CD4-positive, alpha-beta T cell treated with Interleukin-4 for 1 hour (primary cell): ENCODE results near the gene KIAA1217.
"Not testable (repeated sequence)": the region's sequence is repeated elsewhere in the genome, so short reads cannot be mapped to it uniquely, and the experiment has no call there.

ENCODE experiments used
- DNase-seq, 2 donors: peaks; one replicate each; pipeline ENCODE4 v3.0.0-alpha.2; 2020 to 2022

KIAA1217 gene

DNA sequence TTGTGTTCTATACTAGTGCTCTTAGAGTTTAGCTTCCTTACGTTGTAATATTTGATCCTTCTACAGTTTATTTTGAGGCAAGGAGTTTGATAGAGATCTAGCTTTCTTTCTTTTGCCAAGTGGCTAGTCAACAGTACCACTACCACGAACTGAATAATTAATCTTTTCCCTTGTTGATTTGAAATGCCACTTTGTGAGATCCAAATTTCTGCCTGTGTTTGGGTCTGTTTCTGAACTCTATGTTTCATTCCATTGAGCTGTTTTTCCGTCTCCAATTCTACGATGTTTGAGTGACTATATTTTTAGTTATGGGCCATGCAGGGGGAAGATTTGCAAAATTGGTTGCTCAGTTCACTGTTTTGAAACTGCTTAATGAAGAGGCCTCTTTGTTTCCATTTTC, 134.7 kb downstream of the KIAA1217 start:
- DNase-seq: no peak

DNA sequence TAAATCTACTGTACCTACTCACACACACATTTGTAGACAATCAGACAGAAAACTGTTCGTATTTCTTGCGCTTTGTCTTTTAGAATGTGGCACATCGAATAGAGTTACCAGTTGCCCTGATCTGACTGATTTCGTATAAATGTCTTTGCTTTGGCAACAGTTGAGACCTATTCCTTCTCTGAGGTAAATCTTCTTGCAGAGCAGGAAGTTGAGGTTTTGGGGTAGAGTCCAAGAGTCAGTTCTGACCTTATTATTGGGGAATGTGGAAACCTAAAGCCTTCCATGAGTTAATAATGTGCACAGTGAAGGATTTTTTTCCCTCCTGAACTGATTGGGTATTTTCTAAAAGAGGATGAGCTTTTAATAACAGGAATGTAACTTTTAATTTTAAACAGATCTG, 135.3 kb downstream of the KIAA1217 start:
- DNase-seq: no peak

DNA sequence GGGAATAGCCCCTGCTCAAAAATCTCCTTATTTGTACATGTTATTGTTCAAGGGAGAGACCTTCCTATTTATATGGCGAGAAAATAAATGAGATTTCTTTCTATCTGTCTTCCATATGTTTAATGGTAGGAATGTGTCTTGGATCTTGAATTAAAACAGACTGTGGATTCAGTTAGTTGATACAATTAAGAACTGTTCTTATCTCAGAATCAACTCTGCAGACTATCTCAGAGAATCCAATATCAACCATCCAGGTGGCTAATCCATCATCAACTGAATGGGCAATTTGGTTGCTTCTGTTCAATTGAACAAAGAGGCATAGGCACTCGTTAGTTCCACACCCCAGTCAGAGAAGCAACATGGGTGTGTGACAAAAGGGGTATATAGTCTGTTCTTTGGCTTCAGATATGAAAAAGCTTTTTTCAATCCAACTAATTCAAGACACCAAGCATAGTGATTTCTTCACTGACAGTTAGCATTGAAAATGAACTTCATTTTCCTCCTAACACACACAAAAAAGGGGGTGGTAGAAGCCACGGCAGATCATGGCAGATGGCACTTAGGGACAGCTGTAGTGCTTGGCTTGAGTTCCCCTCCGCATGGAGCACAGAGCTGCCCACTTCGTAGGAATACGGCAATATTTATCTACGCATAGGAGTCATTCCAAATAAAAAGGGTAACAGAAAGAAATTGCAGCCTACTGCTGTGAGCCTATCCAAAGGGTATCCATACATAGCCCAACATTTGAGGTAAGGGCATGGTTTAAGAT, 135.9 kb downstream of the KIAA1217 start:
- no peak for DNase-seq

DNA sequence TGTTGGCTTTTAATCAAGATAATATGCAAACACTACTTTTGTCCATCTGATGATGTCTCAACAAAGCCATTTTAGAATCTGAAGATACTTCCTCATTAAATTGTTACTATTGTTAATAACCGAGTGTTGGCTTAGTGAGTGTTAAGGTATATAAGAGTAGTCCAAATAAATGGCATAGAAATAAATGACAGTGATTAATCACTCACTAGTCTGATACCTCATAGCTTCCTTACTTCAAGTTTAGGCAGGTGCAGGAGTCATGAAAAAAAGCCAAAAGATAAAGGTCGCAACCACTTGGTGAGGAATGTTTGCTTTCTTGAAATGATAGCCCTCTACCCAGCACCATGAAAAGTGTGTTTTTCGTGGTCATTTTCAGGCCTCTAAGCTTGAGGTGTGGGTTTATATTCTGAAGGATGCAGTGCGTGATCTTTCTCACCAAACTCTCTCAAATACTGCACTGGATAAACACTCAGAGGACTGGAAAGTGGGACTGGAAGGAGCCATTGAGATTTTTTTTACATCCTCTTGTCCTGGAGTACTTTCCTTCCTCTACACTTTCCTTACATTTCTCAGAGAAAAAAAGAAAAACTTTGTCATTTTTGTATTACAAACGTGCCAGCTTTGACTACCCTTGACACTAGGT, 138.1 kb downstream of the KIAA1217 start:
- DNase-seq: no peak

DNA sequence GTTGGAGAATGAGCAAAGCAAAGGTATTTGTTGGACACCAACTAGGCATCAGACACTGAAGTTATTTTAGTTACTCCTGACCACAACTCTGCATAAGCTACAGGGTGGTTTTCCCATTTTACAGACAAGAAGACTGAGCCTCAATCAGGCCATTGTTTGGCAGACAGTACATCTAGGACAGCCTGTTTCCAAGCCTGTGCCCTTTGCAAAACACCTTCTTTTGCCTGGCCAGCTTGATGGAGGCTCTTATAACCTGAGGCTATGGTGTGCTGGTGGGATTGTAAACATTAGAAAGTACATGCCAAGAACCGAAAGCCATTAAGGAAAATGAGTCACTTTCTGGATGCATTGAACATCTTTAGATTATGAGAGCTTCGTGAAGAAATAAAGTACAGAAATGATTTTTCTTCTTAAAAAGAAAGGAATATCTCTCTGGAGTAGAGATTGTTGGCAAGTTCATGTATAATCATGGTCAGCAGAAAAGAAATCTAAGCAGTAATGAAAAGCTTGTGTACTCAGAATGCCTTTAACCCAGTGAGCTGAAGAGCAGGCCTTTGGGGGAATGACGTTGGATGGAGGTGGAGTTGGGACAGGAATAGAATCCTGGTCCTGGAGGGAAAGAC, 140.6 kb downstream of the KIAA1217 start:
- no peak for DNase-seq

DNA sequence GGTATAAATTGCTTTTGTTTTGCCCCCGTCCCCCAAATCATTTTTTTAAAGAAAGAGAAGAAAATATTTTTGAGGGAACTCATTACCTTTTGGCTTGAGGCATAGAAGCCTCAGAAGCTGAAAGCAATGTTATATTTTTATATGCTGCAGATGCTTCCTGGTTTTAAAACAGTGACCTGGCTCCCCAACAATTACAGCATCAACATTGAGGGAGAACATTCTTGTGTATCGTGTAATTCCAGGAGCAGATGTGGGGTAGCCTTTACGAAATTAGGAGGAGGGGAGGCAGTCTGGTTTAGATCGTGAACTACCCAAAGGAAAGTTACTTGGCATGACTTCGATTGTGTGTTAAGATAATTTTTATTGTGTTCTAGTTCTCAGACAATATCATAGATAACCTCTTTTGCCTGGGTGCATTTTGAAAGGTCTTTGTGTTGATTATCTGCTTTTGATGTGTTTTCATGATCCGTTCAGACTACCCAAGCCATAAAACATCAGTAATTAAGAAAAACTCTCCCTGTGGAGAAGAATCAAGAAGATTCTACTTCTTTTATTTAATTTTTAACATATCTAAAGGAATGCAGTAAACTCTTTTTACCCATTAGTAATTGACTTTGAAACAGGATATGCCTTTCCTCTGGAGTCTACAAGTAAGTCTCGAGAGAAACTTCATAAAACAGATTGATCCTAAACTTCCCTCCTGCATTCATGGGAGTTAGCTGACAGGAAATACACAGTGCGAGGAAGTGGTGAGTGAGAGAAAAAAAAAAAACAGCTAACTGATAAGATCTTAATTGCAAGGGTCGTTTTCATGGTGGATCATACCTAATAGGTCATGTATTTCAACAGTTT, 141.4 kb downstream of the KIAA1217 start:
- DNase-seq: no peak

DNA sequence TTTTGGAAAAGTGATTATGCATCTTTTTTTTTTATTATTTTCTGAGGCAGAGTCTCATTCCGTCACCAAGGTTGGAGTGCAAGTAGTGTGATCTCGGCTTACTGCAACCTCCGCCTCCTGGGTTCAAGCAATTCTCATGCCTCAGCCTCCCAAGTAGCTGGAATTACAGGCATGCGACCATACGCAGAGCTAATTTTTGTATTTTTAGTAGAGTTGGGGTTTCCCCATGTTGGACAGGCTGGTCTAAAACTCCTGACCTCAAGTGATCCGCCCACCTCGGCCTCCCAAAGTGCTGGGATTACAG, 141.9 kb downstream of the KIAA1217 start:
- not testable (repeated sequence) for DNase-seq

DNA sequence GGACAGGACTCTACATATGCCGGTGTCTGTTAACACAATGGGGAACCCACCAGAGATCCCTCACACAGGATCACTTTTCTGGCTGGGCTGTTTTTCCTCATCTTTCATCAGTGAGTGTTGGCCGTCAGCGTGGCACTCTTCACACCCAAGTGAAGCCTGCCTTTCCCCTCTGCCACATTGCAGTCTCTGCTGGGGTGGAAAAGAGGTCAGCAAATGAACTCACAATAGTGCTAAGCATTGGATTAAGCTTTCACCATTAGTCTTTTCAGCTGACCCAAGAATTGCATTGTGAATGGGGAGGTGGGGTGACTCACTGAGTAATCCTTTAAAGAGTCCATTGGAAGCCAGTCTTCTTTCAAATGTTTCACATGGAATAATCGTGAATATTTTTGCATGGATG, 143.0 kb downstream of the KIAA1217 start:
- DNase-seq: no peak

DNA sequence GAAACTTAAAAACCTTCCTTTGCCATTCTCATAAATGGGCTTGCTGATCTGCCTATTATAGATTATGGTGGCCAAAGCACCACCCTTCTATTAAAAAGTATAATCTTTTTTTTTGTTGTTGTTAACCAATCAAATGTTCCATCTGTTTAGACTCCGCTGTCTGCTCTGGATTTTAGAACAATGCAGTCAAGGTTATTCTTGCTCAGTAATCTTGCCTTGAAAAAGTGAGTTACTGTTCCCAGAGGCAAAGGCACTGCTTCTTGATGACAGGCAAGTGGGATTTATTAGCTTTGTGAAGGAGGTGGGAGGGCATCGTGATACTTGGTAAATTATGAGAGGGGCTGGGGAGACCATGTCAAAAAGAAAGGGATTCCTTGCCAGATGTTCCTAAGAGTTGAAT, 143.5 kb downstream of the KIAA1217 start:
- DNase-seq: no peak

DNA sequence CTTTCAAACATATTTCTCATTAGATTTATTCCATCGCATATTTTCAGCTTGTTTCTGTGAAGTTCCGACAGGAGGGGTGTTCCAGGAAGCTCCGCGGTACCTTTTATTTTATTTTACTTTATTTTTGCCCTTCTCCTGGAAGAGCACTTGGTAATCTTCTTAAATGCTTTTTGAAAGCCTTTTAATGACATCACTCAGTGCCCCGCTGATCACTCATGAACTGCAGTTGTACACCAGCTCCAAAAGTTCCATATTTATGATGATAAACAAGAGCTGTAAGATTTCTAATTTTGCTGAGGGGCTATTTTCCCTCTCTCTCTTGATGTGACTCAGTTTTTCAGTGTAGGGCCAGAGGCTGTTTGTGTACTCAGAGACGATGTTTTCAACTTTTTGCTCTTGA, 144.4 kb downstream of the KIAA1217 start:
- no peak for DNase-seq

DNA sequence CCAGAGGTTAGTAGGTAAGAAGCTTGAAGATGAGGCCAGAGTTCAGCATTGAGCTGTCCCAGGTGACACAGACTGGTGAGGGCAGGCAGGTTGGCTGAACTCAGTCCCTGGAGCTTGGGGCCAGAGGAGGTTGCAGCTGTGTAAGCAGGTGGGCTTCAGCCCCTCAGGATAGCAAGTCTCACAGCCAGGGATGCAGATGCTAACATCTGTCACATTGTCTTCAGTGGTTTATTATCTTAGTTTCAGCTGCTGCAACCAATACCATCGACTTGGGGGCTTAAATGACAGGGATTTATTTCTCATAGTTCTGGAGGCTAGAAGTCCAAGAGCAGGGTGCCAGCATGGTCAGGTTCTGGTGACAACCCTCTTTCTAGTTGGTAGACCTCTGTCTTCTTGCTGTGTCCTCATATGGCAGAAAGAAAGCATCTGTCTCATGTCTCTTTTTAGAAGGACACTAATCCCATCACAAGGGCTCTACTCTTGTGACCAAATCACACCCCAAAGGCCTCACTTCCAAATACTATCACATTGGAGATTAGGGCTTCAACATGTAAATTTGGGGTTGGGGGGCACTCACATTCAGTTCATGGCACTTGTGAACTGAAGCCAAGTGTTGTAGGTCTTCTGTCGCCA, 146.2 kb downstream of the KIAA1217 start:
- no peak for DNase-seq

DNA sequence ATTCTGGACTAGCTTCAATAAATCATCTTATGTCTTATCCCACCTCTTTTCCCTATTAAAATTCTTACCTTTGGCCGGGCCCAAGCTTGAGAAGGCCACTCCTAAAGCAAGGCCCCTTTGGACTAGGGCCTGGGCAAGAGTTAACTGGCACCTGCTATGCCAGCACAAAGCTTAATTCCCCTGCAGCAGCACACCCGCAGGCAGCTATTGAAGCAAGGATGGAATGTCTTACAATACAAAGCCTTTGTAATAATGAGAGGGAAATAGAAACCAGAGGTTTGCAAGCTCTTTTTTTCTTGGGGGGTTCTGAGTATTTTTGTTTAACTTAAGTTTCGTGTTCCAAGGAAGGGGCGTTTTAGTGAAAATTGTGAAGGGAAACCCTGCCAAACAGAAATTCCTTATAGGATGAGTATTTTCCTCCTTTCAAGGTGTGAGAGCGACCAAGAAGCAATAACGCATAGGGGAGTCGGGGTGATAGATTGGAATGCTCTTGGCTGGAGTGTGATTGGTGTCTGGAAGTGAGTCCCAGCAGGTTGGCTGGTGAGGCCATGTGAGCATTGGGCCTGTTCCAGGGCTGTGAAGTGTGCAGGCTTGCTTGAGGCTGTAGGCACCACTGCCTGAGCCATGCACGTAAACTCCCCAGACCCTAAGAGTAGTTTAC, 148.5 kb downstream of the KIAA1217 start:
- DNase-seq: no peak

DNA sequence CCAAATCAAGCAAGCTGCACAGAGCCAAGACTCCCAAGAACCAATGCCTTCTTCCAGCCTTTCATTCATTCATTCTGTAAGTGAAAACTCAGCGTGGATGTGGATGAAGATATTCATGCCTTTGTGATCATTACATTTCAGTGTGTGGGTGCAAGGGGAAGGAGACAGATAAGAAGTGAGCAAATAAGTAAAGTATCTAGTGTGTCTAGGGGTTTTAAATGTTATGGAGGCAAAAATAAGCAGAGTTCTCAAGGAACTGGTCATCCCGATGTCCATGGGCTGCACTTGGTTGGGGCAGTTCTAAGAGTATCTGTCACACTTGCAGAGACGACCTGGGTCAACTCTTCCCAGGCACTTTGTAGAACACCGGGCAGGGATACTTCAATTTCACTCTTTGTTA, 149.1 kb downstream of the KIAA1217 start:
- no peak for DNase-seq

DNA sequence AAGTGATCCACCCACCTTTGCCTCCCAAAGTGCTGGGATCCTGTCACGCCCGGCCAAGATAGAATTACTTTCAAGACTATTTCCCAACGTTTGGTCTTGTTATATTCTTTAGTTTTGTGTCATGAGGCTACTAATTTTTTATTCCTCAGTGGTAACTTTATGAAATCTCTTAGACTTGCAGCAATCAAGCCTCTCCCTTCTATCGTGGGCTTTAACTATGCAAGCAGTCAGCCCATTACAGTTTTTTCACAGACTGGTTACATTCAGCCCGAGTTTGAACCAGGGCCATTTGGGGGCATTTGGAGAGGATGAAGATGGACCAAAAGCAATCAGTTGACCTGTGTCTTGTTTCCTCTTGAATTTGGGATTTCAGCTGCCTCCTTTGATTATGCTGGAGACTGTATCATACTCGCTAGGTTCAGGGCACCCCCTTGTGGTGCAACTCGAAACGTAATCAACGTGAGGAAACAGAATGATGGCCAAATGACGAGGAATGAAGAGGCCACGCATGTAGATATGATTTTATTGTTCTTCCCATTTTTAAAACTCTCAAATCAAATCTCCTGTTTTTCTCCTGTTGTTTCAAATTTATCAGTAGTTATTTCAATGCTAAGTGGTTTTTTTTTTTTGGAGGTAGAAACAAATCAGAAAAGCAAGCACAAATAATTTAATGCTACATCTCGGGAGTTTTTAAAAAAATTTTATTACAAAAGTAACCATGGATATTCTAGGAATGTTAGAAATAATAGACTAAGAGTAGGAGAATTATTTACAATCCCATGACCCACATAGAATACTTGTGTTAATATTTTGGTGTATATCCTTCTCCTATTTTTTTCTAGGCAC, 151.6 kb downstream of the KIAA1217 start:
- no peak for DNase-seq

DNA sequence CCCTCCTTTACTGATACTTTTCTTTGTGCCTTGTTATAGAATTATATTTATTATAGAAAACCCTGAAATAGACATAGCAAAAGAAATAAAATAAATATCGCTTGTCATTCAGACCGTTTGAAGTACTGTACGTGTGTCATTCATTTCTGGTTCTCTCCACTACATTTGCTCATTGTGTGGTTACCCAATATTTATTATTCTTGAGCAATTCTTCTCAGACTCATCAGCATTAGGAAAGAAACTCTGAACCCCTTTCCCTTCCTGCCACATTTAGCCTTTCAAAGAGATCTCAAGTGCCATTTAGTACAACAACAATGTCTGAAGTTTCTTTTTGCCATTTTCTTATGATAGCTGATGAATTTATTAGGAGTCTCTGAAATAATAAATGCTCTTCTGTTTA, 154.1 kb downstream of the KIAA1217 start:
- DNase-seq: no peak

DNA sequence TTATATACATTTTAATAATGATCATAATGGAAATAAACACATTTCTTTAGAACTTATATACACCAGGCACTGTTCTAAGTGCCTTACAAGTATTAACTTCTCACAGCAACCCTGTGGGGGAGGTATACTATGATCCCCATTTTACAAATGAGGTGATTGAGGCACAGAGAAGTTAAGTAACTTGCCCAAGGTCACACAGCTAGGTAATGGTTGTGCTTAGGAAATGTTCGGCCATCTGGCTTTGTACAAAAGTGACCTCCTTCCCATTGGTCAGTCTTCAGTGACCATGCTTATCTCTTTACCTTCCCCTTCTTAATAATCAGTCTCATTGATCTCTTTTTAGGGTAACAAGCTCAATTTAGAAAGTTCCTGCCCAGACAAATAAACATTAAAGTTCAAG, 158.8 kb downstream of the KIAA1217 start:
- DNase-seq: no peak

DNA sequence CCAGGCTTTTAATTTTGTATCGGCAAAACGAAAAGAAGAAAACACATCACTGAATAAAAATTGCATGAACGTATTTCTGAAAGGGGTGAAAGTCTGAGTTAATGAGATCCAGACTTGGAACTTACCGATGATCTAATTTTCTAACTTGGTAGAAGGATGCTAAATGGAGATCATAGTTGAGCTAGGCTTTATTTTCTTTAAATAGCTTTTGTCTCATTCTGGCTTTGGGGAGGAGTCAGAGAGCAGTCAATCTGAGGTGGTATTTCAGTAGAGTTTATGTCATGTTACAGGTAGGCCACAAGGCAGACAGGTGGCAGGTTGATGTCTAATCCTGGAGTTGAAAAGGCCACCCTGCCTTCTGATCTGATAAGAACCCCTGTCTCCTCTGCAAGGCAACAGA, 161.9 kb downstream of the KIAA1217 start:
- no peak for DNase-seq

DNA sequence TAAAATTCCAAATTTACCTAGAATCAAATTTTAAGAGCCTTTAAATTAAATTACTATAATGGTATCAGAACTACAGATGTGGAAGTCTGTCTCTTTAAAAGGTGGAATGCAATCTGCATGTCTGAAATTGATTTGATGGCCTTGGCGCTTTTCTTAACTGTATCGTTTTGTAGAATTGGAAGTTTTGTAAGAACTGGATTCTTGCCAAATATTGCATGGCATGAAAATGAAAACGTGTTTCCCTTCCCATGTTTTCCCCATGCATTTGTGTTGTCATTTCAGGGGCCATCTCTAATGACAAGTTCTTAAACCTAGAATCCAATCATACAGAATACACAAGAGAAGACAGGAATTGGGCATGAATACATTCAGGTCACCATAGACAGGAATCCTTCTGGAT, 162.5 kb downstream of the KIAA1217 start:
- DNase-seq: no peak

DNA sequence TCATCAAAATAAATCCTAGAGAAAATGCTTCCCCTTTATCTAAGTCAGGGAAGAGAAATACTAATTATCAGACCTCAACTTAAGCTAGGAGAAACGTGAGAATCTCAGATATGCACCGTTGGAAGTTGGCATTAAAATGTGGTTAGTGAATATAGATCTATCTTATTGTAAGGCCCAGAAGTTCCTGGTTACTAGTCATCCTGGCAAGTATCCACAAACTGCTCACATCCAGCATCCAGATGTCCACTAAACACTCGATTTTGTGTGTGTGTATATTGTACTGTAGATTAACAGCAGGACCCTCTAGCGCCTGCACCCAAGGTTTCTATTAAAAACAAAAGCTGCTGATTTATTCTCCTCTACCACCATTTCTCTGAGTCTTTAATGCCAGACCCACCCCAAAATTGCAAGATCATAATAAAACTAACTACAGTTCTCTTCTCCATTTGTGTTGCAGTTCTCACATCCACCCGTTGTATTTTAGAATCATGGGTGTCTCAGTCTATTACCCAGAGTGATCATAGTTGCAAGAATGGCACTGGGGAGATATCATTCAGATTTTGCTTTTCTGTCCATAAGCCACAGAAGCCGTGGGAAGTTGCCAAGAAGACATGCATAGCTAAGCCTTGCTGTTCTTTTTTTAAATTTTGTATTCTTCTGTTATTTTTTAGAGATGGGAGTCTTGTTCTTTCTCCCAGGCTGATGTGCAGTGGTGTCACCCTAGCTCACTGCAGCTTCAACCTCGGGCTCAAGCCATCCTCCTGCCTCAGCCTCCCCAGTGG, 165.4 kb downstream of the KIAA1217 start:
- no peak for DNase-seq

DNA sequence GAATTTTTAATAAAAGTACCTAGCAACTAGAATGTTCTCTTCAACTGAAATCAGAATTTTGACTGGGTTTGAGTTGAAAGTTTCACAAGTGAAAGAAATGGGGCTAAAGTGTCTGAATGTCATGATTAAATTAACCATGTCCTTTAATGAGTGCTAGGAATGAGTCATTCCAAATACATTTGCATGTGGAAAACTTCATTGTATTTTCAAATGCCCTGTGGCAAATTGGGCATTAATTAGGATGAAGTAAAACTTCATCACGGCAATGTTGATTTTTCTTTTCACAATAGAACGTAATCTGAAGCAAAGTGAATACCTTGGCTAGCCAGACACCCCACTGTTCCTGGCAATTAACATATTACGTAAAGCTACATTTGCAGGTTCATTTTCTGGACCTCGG, 166.6 kb downstream of the KIAA1217 start:
- no peak for DNase-seq

DNA sequence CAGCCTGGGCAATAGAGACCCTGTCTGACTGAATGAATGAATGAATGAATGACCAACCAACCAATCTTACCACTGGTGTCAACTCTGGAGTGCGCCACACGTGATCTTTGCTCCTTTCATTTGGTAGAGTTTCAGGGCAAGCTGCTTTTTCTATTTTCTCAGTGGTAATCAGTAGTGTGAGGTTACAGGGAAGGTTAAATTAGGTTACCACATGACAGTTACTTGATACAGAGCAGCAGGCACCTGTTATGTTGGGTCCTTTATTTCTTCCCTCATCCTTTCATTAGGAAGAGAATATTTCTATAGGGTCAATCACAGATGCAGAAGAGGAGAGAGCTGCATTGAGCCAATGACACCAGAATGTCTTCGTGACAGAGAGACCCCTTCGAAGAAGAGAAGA, 167.8 kb downstream of the KIAA1217 start:
- DNase-seq: no peak
